Measurements from ENCODE around the gene MBP. TPM values are rescaled to one million over a fixed set of nuclear protein-coding genes. Genes with fewer than 3 reads are reported as not detected.

Gene MBP
- polyA plus RNA-seq, 1 experiment: 5.3 TPM

- no peaks in the 10 kb centered on the region; the same call in 1 of the 2 replicates for H3K9me3 ChIP-seq (ENCODE audit: control insufficient read depth, insufficient read depth, low read length)
- DNase-seq (ENCODE audit: low read depth, low spot score): no peak
- H3K4me3 ChIP-seq (ENCODE audit: low read depth, low read length): no peak overlapping the region
- no peak overlapping the region for H3K27ac ChIP-seq (ENCODE audit: low read depth, low read length)
- POLR2A ChIA-PET: no interaction called here
- TF ChIP-seq CTCF (IDR thresholded peaks at IDR 0.05; ENCODE audit: low read depth, low read length): no peak
- CTCF ChIA-PET: interaction anchor here (1.3 kb wide), 1 partner anchor 22 kb away, joined by 4 read pairs; no protein-coding TSS in a partner anchor
- no peaks in the 10 kb centered on the region for H3K27me3 ChIP-seq (ENCODE audit: control insufficient read depth, insufficient read depth, low read length)
These were observed 154.8 kb downstream of the MBP start for GRCh38 chr18:76977684-76978232.

- TF ChIP-seq CTCF (IDR thresholded peaks at IDR 0.05; ENCODE audit: low read depth, low read length): no peak
- Histone ChIP-seq H3K27me3 (ENCODE audit: control insufficient read depth, insufficient read depth, low read length) (no peaks in the 10 kb centered on the region), H3K9me3 (ENCODE audit: control insufficient read depth, insufficient read depth, low read length) (no peaks in the 10 kb centered on the region; the same call in 1 of the 2 replicates), H3K27ac (ENCODE audit: low read depth, low read length) (no peak overlapping the region), H3K4me3 (ENCODE audit: low read depth, low read length) (no peak overlapping the region)
- POLR2A ChIA-PET: no interaction called here
- CTCF ChIA-PET: interaction anchor here (1.3 kb wide), 1 partner anchor 23 kb away, joined by 4 read pairs; no protein-coding TSS in a partner anchor
- no peak for DNase-seq (ENCODE audit: low read depth, low spot score)
These were observed 155.4 kb downstream of the MBP start for GRCh38 chr18:76977108-76977621.

GRCh38 chr18:76975577-76976110, 156.9 kb downstream of the MBP start:
- ChIA-PET CTCF (interaction anchor here (0.6 to 1.2 kb wide), 3 partner anchors 11 to 172 kb away, joined by 3 to 6 read pairs (median 3); no protein-coding TSS in a partner anchor), POLR2A (interaction anchor here (0.7 kb wide), 1 partner anchor 1050 kb away, joined by 4 read pairs; no protein-coding TSS in a partner anchor)
- no peak for TF ChIP-seq CTCF (IDR thresholded peaks at IDR 0.05; ENCODE audit: low read depth, low read length)
- Histone ChIP-seq H3K27ac (ENCODE audit: low read depth, low read length) (no peak overlapping the region), H3K27me3 (ENCODE audit: control insufficient read depth, insufficient read depth, low read length) (no peaks in the 10 kb centered on the region), H3K4me3 (ENCODE audit: low read depth, low read length) (no peak overlapping the region), H3K9me3 (ENCODE audit: control insufficient read depth, insufficient read depth, low read length) (no peaks in the 10 kb centered on the region; the same call in 1 of the 2 replicates)
- no peak for DNase-seq (ENCODE audit: low read depth, low spot score)

GRCh38 chr18:76974386-76974785, 158.2 kb downstream of the MBP start:
- ChIA-PET POLR2A (no interaction called here), CTCF (interaction anchor here (0.6 to 1.2 kb wide), 2 partner anchors 9 to 11 kb away, joined by 3 to 6 read pairs; no protein-coding TSS in a partner anchor)
- H3K9me3 ChIP-seq (ENCODE audit: control insufficient read depth, insufficient read depth, low read length): no peaks in the 10 kb centered on the region; the same call in 1 of the 2 replicates
- H3K27ac ChIP-seq (ENCODE audit: low read depth, low read length): no peak overlapping the region
- DNase-seq (ENCODE audit: low read depth, low spot score): no peak
- no peaks in the 10 kb centered on the region for H3K27me3 ChIP-seq (ENCODE audit: control insufficient read depth, insufficient read depth, low read length)
- no peak for TF ChIP-seq CTCF (IDR thresholded peaks at IDR 0.05; ENCODE audit: low read depth, low read length)
- H3K4me3 ChIP-seq (ENCODE audit: low read depth, low read length): no peak overlapping the region

All from AG04450 (cell line).